ENCODE data around the gene ADAM12.
"Not testable (repeated sequence)": the region's sequence is repeated elsewhere in the genome, so short reads cannot be mapped to it uniquely, and the experiment has no call there.

DNA sequence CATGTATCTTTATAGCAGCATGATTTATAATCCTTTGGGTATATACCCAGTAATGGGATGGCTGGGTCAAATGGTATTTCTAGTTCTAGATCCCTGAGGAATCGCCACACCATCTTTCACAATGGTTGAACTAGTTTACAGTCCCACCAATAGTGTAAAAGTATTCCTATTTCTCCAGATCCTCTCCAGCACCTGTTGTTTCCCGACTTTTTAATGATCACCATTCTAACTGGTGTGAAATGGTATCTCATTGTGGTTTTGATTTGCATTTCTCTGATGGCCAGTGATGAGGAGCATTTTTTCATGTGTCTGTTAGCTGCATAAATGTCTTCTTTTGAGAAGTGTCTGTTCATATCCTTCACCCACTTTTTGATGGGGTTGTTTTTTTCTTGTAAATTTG lies 44.8 kb downstream of the ADAM12 start:
- TF ChIP-seq, protein P1, sequence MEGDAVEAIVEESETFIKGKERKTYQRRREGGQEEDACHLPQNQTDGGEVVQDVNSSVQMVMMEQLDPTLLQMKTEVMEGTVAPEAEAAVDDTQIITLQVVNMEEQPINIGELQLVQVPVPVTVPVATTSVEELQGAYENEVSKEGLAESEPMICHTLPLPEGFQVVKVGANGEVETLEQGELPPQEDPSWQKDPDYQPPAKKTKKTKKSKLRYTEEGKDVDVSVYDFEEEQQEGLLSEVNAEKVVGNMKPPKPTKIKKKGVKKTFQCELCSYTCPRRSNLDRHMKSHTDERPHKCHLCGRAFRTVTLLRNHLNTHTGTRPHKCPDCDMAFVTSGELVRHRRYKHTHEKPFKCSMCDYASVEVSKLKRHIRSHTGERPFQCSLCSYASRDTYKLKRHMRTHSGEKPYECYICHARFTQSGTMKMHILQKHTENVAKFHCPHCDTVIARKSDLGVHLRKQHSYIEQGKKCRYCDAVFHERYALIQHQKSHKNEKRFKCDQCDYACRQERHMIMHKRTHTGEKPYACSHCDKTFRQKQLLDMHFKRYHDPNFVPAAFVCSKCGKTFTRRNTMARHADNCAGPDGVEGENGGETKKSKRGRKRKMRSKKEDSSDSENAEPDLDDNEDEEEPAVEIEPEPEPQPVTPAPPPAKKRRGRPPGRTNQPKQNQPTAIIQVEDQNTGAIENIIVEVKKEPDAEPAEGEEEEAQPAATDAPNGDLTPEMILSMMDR (IDR thresholded peaks at IDR 0.05), result not testable (repeated sequence)
- not testable (repeated sequence) for TF ChIP-seq POLR2A (IDR thresholded peaks at IDR 0.05)
